Neural cell (in vitro differentiated cells): ENCODE data around the gene PLP2. TPM values are rescaled to one million over a fixed set of nuclear protein-coding genes. Genes with fewer than 3 reads are reported as not detected.

Experiments
- H2AFZ ChIP-seq: fragments of 200-600, 300-800 bp; sonication (generic), shearing (Covaris generic); 2 replicates; pipeline ENCODE4 v1.6.0; 2014; ENCODE audit warnings: low read depth, mild to moderate bottlenecking, antibody characterized with exemption, low read length, moderate library complexity
- H3F3A ChIP-seq: fragments of 200-600 bp; shearing (Covaris generic); 2 replicates; pipeline ENCODE4 v1.6.1; 2016; ENCODE audit warnings: mild to moderate bottlenecking, moderate library complexity, mixed read lengths, antibody characterized with exemption, low read length; ENCODE audit not compliant: insufficient read depth, poor library complexity, severe bottlenecking
- H3K27ac ChIP-seq: fragments of 200-600, 300-800 bp; sonication (generic), shearing (Covaris generic); 2 replicates; pipeline ENCODE4 v1.5.1; 2014; ENCODE audit warnings: mild to moderate bottlenecking, low read length, moderate library complexity
- H3K27me3 ChIP-seq: fragments of 300-800, 200-600 bp; sonication (generic), shearing (Covaris generic); 2 replicates; pipeline ENCODE4 v1.6.0; 2014; ENCODE audit warnings: mild to moderate bottlenecking, low read depth, low read length, moderate library complexity; ENCODE audit not compliant: insufficient read depth
- H3K36me3 ChIP-seq: fragments of 300-800, 200-600 bp; sonication (generic), shearing (Covaris generic); 2 replicates; pipeline ENCODE4 v1.5.1; 2014; ENCODE audit warnings: mild to moderate bottlenecking, antibody characterized with exemption, low read length, moderate library complexity; ENCODE audit not compliant: insufficient read depth
- H3K4me2 ChIP-seq: fragments of 300-800, 200-600 bp; sonication (generic), shearing (Covaris generic); 2 replicates; pipeline ENCODE4 v1.6.0; 2014; ENCODE audit warnings: mild to moderate bottlenecking, low read length
- H3K4me3 ChIP-seq: fragments of 300-800, 200-600 bp; sonication (generic), shearing (Covaris generic); 2 replicates; pipeline ENCODE4 v1.5.1; 2014; ENCODE audit warnings: mild to moderate bottlenecking, low read length, moderate library complexity
- H3K79me2 ChIP-seq: fragments of 200-600 bp; shearing (Covaris generic); replicated peaks from 2 replicates; pipeline ENCODE4 v1.6.0; 2014; ENCODE audit warnings: mild to moderate bottlenecking, low read length, moderate library complexity; ENCODE audit not compliant: insufficient read depth
- H3K9ac ChIP-seq: fragments of 300-800, 200-600 bp; sonication (generic), shearing (Covaris generic); 2 replicates; pipeline ENCODE4 v1.6.1; 2016; ENCODE audit warnings: mild to moderate bottlenecking, low read length, mixed read lengths
- H3K9me2 ChIP-seq: fragments of 200-600 bp; shearing (Covaris generic); 2 replicates; pipeline ENCODE4 v1.6.1; 2016; ENCODE audit warnings: mild to moderate bottlenecking, low read length, mixed read lengths; ENCODE audit not compliant: insufficient read depth
- H3K9me3 ChIP-seq: fragments of 200-600, 300-800 bp; sonication (generic), shearing (Covaris generic); 2 replicates; pipeline ENCODE4 v1.6.1; 2016; ENCODE audit warnings: mild to moderate bottlenecking, mixed run types, low read length, moderate library complexity, mixed read lengths
- H4K20me1 ChIP-seq: fragments of 200-600 bp; shearing (Covaris generic); 2 replicates; pipeline ENCODE4 v1.6.1; 2016; ENCODE audit warnings: mild to moderate bottlenecking, mixed run types; ENCODE audit not compliant: insufficient read depth
- CTCF ChIP-seq: fragments of 450-650 bp; IDR thresholded peaks from 2 replicates; pipeline ENCODE4 v1.5.1; 2014; ENCODE audit warnings: antibody characterized with exemption, mild to moderate bottlenecking, moderate library complexity; ENCODE audit not compliant: poor library complexity, severe bottlenecking
- EP300 ChIP-seq: fragments of 450-650 bp; conservative IDR thresholded peaks from 2 replicates; pipeline ENCODE4 v1.6.1; 2014; ENCODE audit warnings: antibody characterized with exemption, mild to moderate bottlenecking, moderate library complexity; ENCODE audit not compliant: poor library complexity, severe bottlenecking
- EZH2 ChIP-seq: fragments of 200-600, 300-800 bp; shearing (Covaris generic), sonication (generic); IDR thresholded peaks from 2 replicates; pipeline ENCODE4 v1.6.1; 2014; ENCODE audit warnings: antibody characterized with exemption, low read length, borderline replicate concordance, mild to moderate bottlenecking; ENCODE audit not compliant: insufficient read depth, poor library complexity, severe bottlenecking
- MXI1 ChIP-seq: fragments of 450-650 bp; conservative IDR thresholded peaks from 2 replicates; pipeline ENCODE4 v1.6.1; 2014; ENCODE audit warnings: antibody characterized with exemption, mild to moderate bottlenecking; ENCODE audit not compliant: poor library complexity, severe bottlenecking
- POLR2AphosphoS5 ChIP-seq: IDR thresholded peaks from 2 replicates; pipeline ENCODE4 v1.6.1; 2012
- RAD21 ChIP-seq: fragments of 450-650 bp; conservative IDR thresholded peaks from 2 replicates; pipeline ENCODE4 v1.6.1; 2014; ENCODE audit warnings: antibody characterized with exemption, mild to moderate bottlenecking, moderate library complexity
- REST ChIP-seq: IDR thresholded peaks from 2 replicates; pipeline ENCODE4 v1.6.1; 2012; ENCODE audit warnings: borderline replicate concordance
- SMC3 ChIP-seq: fragments of 450-650 bp; conservative IDR thresholded peaks from 2 replicates; pipeline ENCODE4 v1.6.1; 2014; ENCODE audit warnings: antibody characterized with exemption, mild to moderate bottlenecking, moderate library complexity; ENCODE audit not compliant: poor library complexity
- TAF1 ChIP-seq: IDR thresholded peaks from 2 replicates; pipeline ENCODE4 v1.6.1; 2012; ENCODE audit warnings: low read depth
- polyA plus RNA-seq: library from polyadenylated mRNA; depleted of rRNA; stranded (reverse); fragments of >200 nt; gene quantifications from 2 replicates; pipeline ENCODE4 v1.2.3, GENCODE V29; 2014

Gene PLP2
- polyA plus RNA-seq, 1 donor from 2014 or later, result not detected

GRCh38 chrX:49153467-49153866, 18.2 kb upstream of the PLP2 start:
- Histone ChIP-seq H4K20me1 (no peaks in the 10 kb centered on the region), H3K4me3 (no peak overlapping the region), H3K4me2 (no peak overlapping the region), H3K9me3 (no peaks in the 10 kb centered on the region), H2AFZ (no peak overlapping the region), H3F3A (no peaks in the 10 kb centered on the region), H3K9me2 (no peaks in the 10 kb centered on the region), H3K79me2 (no peaks in the 10 kb centered on the region), H3K36me3 (no peaks in the 10 kb centered on the region), H3K9ac (no peak overlapping the region), H3K27me3 (no peaks in the 10 kb centered on the region), H3K27ac (no peak overlapping the region)
- TF ChIP-seq EZH2 (no peak), CTCF (no peak), MXI1 (no peak), EP300 (no peak), REST (no peak), TAF1 (no peak), POLR2AphosphoS5 (no peak), SMC3 (no peak), RAD21 (no peak)

GRCh38 chrX:49155243-49155899, 16.3 kb upstream of the PLP2 start:
- no peaks in the 10 kb centered on the region for H3F3A ChIP-seq
- H4K20me1 ChIP-seq, result no peaks in the 10 kb centered on the region
- no peak overlapping the region for H2AFZ ChIP-seq
- peak overlapping the region; percentile 72 for H3K9ac ChIP-seq
- H3K27ac ChIP-seq, result peak overlapping the region; percentile 77
- no peaks in the 10 kb centered on the region for H3K9me2 ChIP-seq
- no peaks in the 10 kb centered on the region for H3K36me3 ChIP-seq
- H3K4me3 ChIP-seq, result peak overlapping the region; percentile 63
- no peaks in the 10 kb centered on the region for H3K27me3 ChIP-seq
- H3K4me2 ChIP-seq, result no peak overlapping the region
- TF ChIP-seq REST (no peak), EP300 (no peak), MXI1 (no peak), CTCF (no peak)
- no peaks in the 10 kb centered on the region for H3K9me3 ChIP-seq
- no peaks in the 10 kb centered on the region for H3K79me2 ChIP-seq
